Tibial artery (tissue), 4 donors: ENCODE data around the gene FAM3D.

Experiments
- DNase-seq, 2 donors: peaks; one replicate each; pipeline ENCODE4 v3.0.0-alpha.2; 2019
- H3K27ac ChIP-seq, 2 donors: fragments of 200-600 bp; sonication (generic) in 1 of 2; 1 replicate in 1 of 2; 2 replicates in 1 of 2; pipeline ENCODE4 v1.5.1; 2018 to 2019; ENCODE audit warnings: mild to moderate bottlenecking in 1 of 2
- H3K27me3 ChIP-seq, 2 donors: fragments of 200-600 bp; sonication (generic) in 1 of 2; one replicate each; pipeline versions ENCODE4 v1.5.1 to v1.6.0; 2016 to 2019
- H3K36me3 ChIP-seq, 3 donors: fragments of 200-600 bp; sonication (generic) in 2 of 3; one replicate each; pipeline ENCODE4 v1.5.1; 2016 to 2019; ENCODE audit warnings: mild to moderate bottlenecking in 2 of 3
- H3K4me1 ChIP-seq, 4 donors: fragments of 200-600 bp; sonication (generic) in 2 of 4; 1 replicate in 3 of 4; 2 replicates in 1 of 4; pipeline ENCODE4 v1.5.1; 2016 to 2019
- H3K4me3 ChIP-seq, 2 donors: fragments of 200-600 bp; sonication (generic) in 1 of 2; 1 replicate in 1 of 2; 2 replicates in 1 of 2; pipeline ENCODE4 v1.5.1; 2018 to 2019; ENCODE audit warnings: mild to moderate bottlenecking in 2 of 2
- H3K9me3 ChIP-seq, 3 donors: fragments of 200-600 bp; sonication (generic) in 1 of 3; one replicate each; pipeline ENCODE4 v1.5.1; 2016 to 2019
- CTCF ChIP-seq, 2 experiments: fragments of 200-600 bp in 1 of 2; fragments of 450-650 bp in 1 of 2; IDR thresholded peaks; one replicate each; pipeline ENCODE4 v1.5.1; 2017 to 2019; ENCODE audit warnings: antibody characterized with exemption in 2 of 2, mild to moderate bottlenecking in 1 of 2, moderate library complexity in 1 of 2
- intact Hi-C: fragments of 100-400 bp; cut with DNase I; formaldehyde crosslinking; loops from one replicate; pipeline ENCODE4 v1.15.0; 2023; ENCODE audit warnings: low total_unique reads

The FAM3D gene

GRCh38 chr3:58639842-58640241 is 26.7 kb downstream of the FAM3D start:
- intact Hi-C loops: no loop called here

DNA sequence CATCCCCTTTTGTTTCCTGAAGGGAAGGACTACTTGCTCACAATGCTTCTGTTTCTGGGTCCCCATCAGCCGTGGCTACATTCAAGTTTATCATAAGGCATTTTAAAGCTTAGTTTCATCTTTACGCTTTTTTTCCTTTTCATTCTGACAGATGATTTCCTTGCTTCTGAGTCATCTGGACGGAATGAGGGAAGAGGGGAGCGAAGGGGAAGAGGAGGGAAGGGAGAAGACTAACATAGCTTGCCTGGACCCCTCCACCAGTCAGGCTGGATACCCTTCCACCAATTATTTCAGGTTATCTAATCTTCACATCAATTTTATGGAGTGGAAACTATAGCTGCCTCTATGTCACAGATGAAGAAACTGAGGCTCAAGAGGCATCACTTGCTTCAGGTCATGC is 27.6 kb downstream of the FAM3D start:
- DNase-seq: no peak
- Histone ChIP-seq H3K4me1 (peaks cover 0 to 4% (median 0%) of the 10 kb centered on the region in 4 donors), H3K9me3 (no peaks in the 10 kb centered on the region), H3K27ac (no peak overlapping the region), H3K27me3 (peaks cover 0 to 26% of the 10 kb centered on the region in 2 donors), H3K36me3 (no peaks in the 10 kb centered on the region), H3K4me3 (no peak overlapping the region)
- no peak for TF ChIP-seq CTCF (IDR thresholded peaks at IDR 0.05)
- intact Hi-C loops: no loop called here

More at GRCh38 chr3:58639842-58640241, 26.7 kb downstream of the FAM3D start:
- H3K9me3 ChIP-seq: no peaks in the 10 kb centered on the region
- no peak overlapping the region for H3K4me3 ChIP-seq
- no peak for TF ChIP-seq CTCF (IDR thresholded peaks at IDR 0.05)
- no peaks in the 10 kb centered on the region for H3K36me3 ChIP-seq
- H3K27me3 ChIP-seq: peaks cover 0 to 18% of the 10 kb centered on the region in 2 donors
- DNase-seq: no peak
- peaks cover 0 to 4% (median 0%) of the 10 kb centered on the region in 4 donors for H3K4me1 ChIP-seq
- no peak overlapping the region for H3K27ac ChIP-seq

- Histone ChIP-seq H3K36me3 (no peaks in the 10 kb centered on the region), H3K4me3 (no peak overlapping the region), H3K4me1 (peaks cover 0 to 4% (median 0%) of the 10 kb centered on the region in 4 donors), H3K27ac (no peak overlapping the region), H3K9me3 (no peaks in the 10 kb centered on the region), H3K27me3 (peaks cover 0 to 30% of the 10 kb centered on the region in 2 donors)
- no peak for TF ChIP-seq CTCF (IDR thresholded peaks at IDR 0.05)
- intact Hi-C loops: no loop called here
- DNase-seq: no peak
Measured at GRCh38 chr3:58638591-58638990, 28.0 kb downstream of the FAM3D start.

DNA sequence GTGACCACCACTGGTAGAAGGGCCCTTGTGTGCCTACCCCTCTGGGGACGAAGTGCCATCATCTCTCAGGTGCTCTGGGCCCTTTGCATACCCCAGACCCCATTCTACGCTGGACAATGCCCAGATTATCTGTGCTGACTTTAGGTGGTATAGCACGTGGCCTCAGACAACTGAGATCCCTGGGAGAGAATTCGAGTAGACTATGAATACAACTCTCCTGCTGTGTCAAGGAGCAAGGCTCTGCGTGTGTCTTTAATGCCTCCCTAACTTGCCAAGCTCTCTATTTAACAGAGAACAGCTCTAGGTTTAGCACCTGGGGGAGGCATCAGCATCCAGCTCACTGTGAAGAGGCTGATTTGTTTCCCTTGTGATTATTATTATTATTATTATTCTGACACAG is 29.1 kb downstream of the FAM3D start:
- Histone ChIP-seq H3K9me3 (no peaks in the 10 kb centered on the region), H3K4me3 (no peak overlapping the region), H3K27me3 (peaks cover 0 to 30% of the 10 kb centered on the region in 2 donors), H3K4me1 (peaks cover 0 to 4% (median 0%) of the 10 kb centered on the region in 4 donors), H3K36me3 (no peaks in the 10 kb centered on the region), H3K27ac (no peak overlapping the region)
- no peak for TF ChIP-seq CTCF (IDR thresholded peaks at IDR 0.05)
- no peak for DNase-seq
- intact Hi-C loops: no loop called here

- peaks cover 0 to 33% of the 10 kb centered on the region in 2 donors for H3K27me3 ChIP-seq
- DNase-seq: no peak
- no peak overlapping the region for H3K4me3 ChIP-seq
- intact Hi-C loops: no loop called here
- H3K4me1 ChIP-seq: peaks cover 0 to 2% (median 0%) of the 10 kb centered on the region in 4 donors
- no peak overlapping the region for H3K27ac ChIP-seq
- H3K36me3 ChIP-seq: no peaks in the 10 kb centered on the region
- TF ChIP-seq CTCF (IDR thresholded peaks at IDR 0.05): no peak
- no peaks in the 10 kb centered on the region for H3K9me3 ChIP-seq
Measured at GRCh38 chr3:58635371-58636285, 30.9 kb downstream of the FAM3D start.
